ENCODE measurements around the gene KDM5A.

The KDM5A gene

DNA sequence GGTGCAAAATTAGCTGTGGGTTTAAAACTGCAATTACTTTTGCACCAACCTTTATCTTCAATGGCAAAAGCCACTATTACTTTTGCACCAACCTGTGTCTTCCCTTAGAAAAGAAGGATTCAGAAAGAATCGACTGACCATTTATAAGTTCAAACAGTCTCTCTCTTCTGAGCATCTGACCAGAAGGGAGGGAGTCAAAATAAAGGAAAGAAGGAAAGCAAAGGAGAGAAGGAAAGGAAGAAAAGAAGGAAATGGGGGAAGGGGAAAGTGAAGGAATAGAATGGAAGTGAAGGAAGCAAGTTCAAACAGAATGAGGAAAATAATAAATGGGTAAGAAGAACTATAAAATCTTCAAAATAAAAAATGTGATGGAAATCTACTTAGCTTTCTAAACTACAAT lies 57.8 kb downstream of the KDM5A start:
- no peaks in the 10 kb centered on the region for H3K9me2 ChIP-seq (replicated peaks; ENCODE audit: insufficient read depth, low read length)
- 0 out of 2 replicates have a peak, but pooled peaks cover 4% of the 10 kb centered on the region for H3K79me2 ChIP-seq (ENCODE audit: insufficient read depth, low read length)
- 0 out of 2 replicates have a peak, but pooled peaks cover 6% of the 10 kb centered on the region for H4K20me1 ChIP-seq (ENCODE audit: low read depth, low read length)
- H3K9me3 ChIP-seq (ENCODE audit: insufficient read depth, low read length) = no peaks in the 10 kb centered on the region
- no peak overlapping the region for H3K4me3 ChIP-seq (ENCODE audit: insufficient read depth, low read length, poor library complexity, severe bottlenecking)
- no peak overlapping the region for H3K27ac ChIP-seq (ENCODE audit: low read depth, low read length)
- H3K4me2 ChIP-seq (ENCODE audit: low read depth, low read length, poor library complexity, severe bottlenecking) = no peak overlapping the region
- no peak overlapping the region for H3K9ac ChIP-seq (ENCODE audit: low read length)
- H3K36me3 ChIP-seq (ENCODE audit: low read length) = peaks cover 59% of the 10 kb centered on the region
- no peak for TF ChIP-seq EZH2phosphoT487 (conservative IDR thresholded peaks at IDR 0.05; ENCODE audit: low read length)
- TF ChIP-seq, protein P1, sequence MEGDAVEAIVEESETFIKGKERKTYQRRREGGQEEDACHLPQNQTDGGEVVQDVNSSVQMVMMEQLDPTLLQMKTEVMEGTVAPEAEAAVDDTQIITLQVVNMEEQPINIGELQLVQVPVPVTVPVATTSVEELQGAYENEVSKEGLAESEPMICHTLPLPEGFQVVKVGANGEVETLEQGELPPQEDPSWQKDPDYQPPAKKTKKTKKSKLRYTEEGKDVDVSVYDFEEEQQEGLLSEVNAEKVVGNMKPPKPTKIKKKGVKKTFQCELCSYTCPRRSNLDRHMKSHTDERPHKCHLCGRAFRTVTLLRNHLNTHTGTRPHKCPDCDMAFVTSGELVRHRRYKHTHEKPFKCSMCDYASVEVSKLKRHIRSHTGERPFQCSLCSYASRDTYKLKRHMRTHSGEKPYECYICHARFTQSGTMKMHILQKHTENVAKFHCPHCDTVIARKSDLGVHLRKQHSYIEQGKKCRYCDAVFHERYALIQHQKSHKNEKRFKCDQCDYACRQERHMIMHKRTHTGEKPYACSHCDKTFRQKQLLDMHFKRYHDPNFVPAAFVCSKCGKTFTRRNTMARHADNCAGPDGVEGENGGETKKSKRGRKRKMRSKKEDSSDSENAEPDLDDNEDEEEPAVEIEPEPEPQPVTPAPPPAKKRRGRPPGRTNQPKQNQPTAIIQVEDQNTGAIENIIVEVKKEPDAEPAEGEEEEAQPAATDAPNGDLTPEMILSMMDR (IDR thresholded peaks at IDR 0.05; ENCODE audit: insufficient read depth, low read length, poor library complexity, severe bottlenecking) = no peak
- H3F3A ChIP-seq (ENCODE audit: insufficient read depth) = no peaks in the 10 kb centered on the region
- H2AFZ ChIP-seq (ENCODE audit: low read depth, low read length, severe bottlenecking) = no peak overlapping the region
- H3K27me3 ChIP-seq (ENCODE audit: low read length) = no peaks in the 10 kb centered on the region

DNA sequence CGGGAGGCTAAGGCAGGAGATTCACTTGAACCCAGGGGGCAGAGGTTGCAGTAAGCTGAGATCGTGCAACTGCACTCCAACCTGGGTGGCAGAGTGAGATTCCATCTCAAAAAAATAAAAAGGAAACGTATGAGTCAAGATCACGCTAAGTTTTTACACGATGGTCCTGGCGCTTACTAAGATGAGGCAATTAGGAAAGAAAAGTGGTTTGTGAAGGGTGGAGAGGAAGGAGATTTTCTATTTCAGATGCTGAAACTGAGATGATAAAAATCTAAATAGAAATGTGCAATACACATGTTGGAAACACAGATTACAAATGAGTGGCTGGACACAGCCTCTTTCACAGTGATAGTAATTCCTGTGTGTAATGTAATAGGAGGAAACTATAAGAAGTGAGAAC lies 63.2 kb downstream of the KDM5A start:
- no peak overlapping the region for H3K4me2 ChIP-seq (ENCODE audit: low read depth, low read length, poor library complexity, severe bottlenecking)
- H3K27me3 ChIP-seq (ENCODE audit: low read length) = no peaks in the 10 kb centered on the region
- H3F3A ChIP-seq (ENCODE audit: insufficient read depth) = no peaks in the 10 kb centered on the region
- no peaks in the 10 kb centered on the region for H3K79me2 ChIP-seq (ENCODE audit: insufficient read depth, low read length)
- no peak overlapping the region for H2AFZ ChIP-seq (ENCODE audit: low read depth, low read length, severe bottlenecking)
- H3K27ac ChIP-seq (ENCODE audit: low read depth, low read length) = no peak overlapping the region
- no peak for TF ChIP-seq EZH2phosphoT487 (conservative IDR thresholded peaks at IDR 0.05; ENCODE audit: low read length)
- TF ChIP-seq, protein P1 (IDR thresholded peaks at IDR 0.05; ENCODE audit: insufficient read depth, low read length, poor library complexity, severe bottlenecking) = no peak
- no peak overlapping the region for H3K9ac ChIP-seq (ENCODE audit: low read length)
- H3K4me3 ChIP-seq (ENCODE audit: insufficient read depth, low read length, poor library complexity, severe bottlenecking) = no peak overlapping the region
- 0 out of 2 replicates have a peak, but pooled peaks cover 6% of the 10 kb centered on the region for H4K20me1 ChIP-seq (ENCODE audit: low read depth, low read length)
- H3K36me3 ChIP-seq (ENCODE audit: low read length) = peaks cover 44% of the 10 kb centered on the region
- H3K9me3 ChIP-seq (ENCODE audit: insufficient read depth, low read length) = no peaks in the 10 kb centered on the region
- H3K9me2 ChIP-seq (replicated peaks; ENCODE audit: insufficient read depth, low read length) = no peaks in the 10 kb centered on the region

DNA sequence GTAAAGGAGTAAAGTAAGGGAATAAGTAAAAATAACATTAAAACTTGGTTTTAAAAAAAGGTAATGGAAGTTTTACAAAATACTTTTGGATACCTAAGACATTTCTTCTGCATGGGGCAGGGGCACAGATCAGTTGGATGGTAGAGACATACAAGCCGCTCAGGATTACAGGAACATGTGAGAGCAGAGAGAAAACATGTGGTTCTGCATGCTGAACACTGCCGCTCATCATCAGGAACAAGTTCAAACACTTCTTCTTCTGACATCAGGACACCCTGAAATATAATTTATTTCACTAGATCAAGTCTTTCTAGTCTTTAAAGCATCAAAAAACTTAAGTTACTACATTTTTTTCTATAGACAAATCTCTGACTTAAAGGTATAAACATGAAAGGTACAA lies 65.6 kb downstream of the KDM5A start:
- Histone ChIP-seq H3F3A (ENCODE audit: insufficient read depth) (no peaks in the 10 kb centered on the region), H3K9me2 (replicated peaks; ENCODE audit: insufficient read depth, low read length) (no peaks in the 10 kb centered on the region), H3K27me3 (ENCODE audit: low read length) (no peaks in the 10 kb centered on the region), H3K4me2 (ENCODE audit: low read depth, low read length, poor library complexity, severe bottlenecking) (no peak overlapping the region), H3K27ac (ENCODE audit: low read depth, low read length) (no peak overlapping the region), H3K4me3 (ENCODE audit: insufficient read depth, low read length, poor library complexity, severe bottlenecking) (no peak overlapping the region), H3K79me2 (ENCODE audit: insufficient read depth, low read length) (no peaks in the 10 kb centered on the region), H4K20me1 (ENCODE audit: low read depth, low read length) (0 out of 2 replicates have a peak, but pooled peaks cover 4% of the 10 kb centered on the region), H2AFZ (ENCODE audit: low read depth, low read length, severe bottlenecking) (no peak overlapping the region), H3K9me3 (ENCODE audit: insufficient read depth, low read length) (no peaks in the 10 kb centered on the region), H3K9ac (ENCODE audit: low read length) (no peak overlapping the region), H3K36me3 (ENCODE audit: low read length) (peaks cover 41% of the 10 kb centered on the region)
- TF ChIP-seq, protein P1 (IDR thresholded peaks at IDR 0.05; ENCODE audit: insufficient read depth, low read length, poor library complexity, severe bottlenecking) = no peak
- no peak for TF ChIP-seq EZH2phosphoT487 (conservative IDR thresholded peaks at IDR 0.05; ENCODE audit: low read length)

Measured in SU-DHL-6 (cell line).